Smooth muscle cell (in vitro differentiated cells): Measurements from ENCODE around the gene UBE3C. TPM values are rescaled to one million over a fixed set of nuclear protein-coding genes. Genes with fewer than 3 reads are reported as not detected.

ENCODE experiments used
- DNase-seq: peaks from one replicate; lab custom pipeline; 2025; ENCODE audit not compliant: unreplicated experiment; lab: John Stamatoyannopoulos, UW
- H2AFZ ChIP-seq: fragments of 200-600 bp; sonication (generic); 2 replicates; pipeline ENCODE4 v1.6.0; 2016; ENCODE audit warnings: antibody characterized with exemption, low read depth, mild to moderate bottlenecking
- H3F3A ChIP-seq: fragments of 200-600 bp; sonication (generic); 2 replicates; pipeline ENCODE4 v1.6.0; 2017; ENCODE audit warnings: antibody characterized with exemption, low read depth
- H3K27ac ChIP-seq: fragments of 200-600 bp; sonication (generic); 2 replicates; pipeline ENCODE4 v1.5.1; 2016; ENCODE audit warnings: low read depth, mild to moderate bottlenecking
- H3K27me3 ChIP-seq: fragments of 200-600 bp; sonication (generic); 2 replicates; pipeline ENCODE4 v1.6.1; 2016; ENCODE audit warnings: low read depth, mild to moderate bottlenecking
- H3K36me3 ChIP-seq: fragments of 200-600 bp; sonication (generic); 2 replicates; pipeline ENCODE4 v1.5.1; 2016; ENCODE audit warnings: low read depth
- H3K4me1 ChIP-seq: fragments of 200-600 bp; sonication (generic); 2 replicates; pipeline ENCODE4 v1.5.1; 2016; ENCODE audit warnings: low read depth
- H3K4me2 ChIP-seq: fragments of 200-600 bp; sonication (generic); 2 replicates; pipeline ENCODE4 v1.6.0; 2016; ENCODE audit warnings: mild to moderate bottlenecking
- H3K4me3 ChIP-seq: fragments of 200-600 bp; sonication (generic); 2 replicates; pipeline ENCODE4 v1.5.1; 2016; ENCODE audit warnings: mild to moderate bottlenecking
- H3K79me2 ChIP-seq: fragments of 200-600 bp; sonication (generic); 2 replicates; pipeline ENCODE4 v1.6.0; 2016; ENCODE audit warnings: low read depth, mild to moderate bottlenecking
- H3K9ac ChIP-seq: fragments of 200-600 bp; sonication (generic); 2 replicates; pipeline ENCODE4 v1.6.0; 2016; ENCODE audit warnings: low read depth
- H3K9me3 ChIP-seq: fragments of 200-600 bp; sonication (generic); replicated peaks from 2 replicates; pipeline ENCODE4 v1.5.1; 2016; ENCODE audit warnings: low read depth
- H4K20me1 ChIP-seq: fragments of 200-600 bp; sonication (generic); 2 replicates; pipeline ENCODE4 v1.6.0; 2016; ENCODE audit warnings: low read depth
- WGBS: methylation state at CpG from one replicate; pipeline ENCODE4 v1.1.7; 2016; ENCODE audit warnings: low lambda C conversion rate; 5-methylcytosine and 5-hydroxymethylcytosine counted together
- polyA plus RNA-seq: library from polyadenylated mRNA; unstranded; fragments of >200 nt; fragmentation: Nextera tagmentation; extraction: Ambion mirVana; gene quantifications from 2 replicates; pipeline ENCODE4 v1.2.1, GENCODE V29; 2016
- total RNA-seq: library from RNA; depleted of rRNA; stranded (reverse); fragments of >200 nt; gene quantifications from 2 replicates; pipeline ENCODE4 v1.2.3, GENCODE V29; 2014
- TF ChIP-seq, protein P1 (sequence below): fragments of 200-600 bp; sonication (generic); IDR thresholded peaks from 2 replicates; pipeline ENCODE4 v1.5.1; 2017; ENCODE audit warnings: borderline replicate concordance, mild to moderate bottlenecking, antibody characterized with exemption; ENCODE audit not compliant: insufficient read depth, poor library complexity, severe bottlenecking

The UBE3C gene
- total and polyA plus RNA-seq, 2 experiments from 2014 or later = 16.3 to 43.1 TPM

DNA sequence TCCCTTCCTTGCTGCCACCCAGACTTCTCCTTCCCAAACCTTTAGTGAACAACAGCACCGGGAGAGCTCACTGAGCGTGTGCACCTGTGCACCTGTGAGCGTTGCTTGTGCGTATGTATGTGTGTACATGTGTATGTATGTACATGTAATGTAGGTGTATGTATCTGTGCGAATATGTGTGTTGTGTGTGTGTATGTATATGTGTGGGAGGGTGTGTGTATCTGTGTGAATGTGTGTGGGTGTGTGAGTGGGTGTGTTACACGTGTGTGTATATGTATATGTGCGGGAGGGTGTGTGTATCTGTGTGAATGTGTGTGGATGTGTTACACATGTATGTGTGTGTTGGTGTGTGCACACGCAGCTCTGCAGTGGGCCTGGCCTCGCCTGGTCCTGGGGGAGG is 153.5 kb downstream of the UBE3C start:
- WGBS = 94% methylated on average over 9 of the region's 9 CpGs
- H2AFZ ChIP-seq = no peak overlapping the region
- H3K4me3 ChIP-seq = no peak overlapping the region
- no peaks in the 10 kb centered on the region for H3K36me3 ChIP-seq
- no peak overlapping the region for H3K9ac ChIP-seq
- H3F3A ChIP-seq = no peaks in the 10 kb centered on the region
- no peak overlapping the region for H3K27ac ChIP-seq
- H3K9me3 ChIP-seq = no peaks in the 10 kb centered on the region
- H3K4me1 ChIP-seq = no peaks in the 10 kb centered on the region
- DNase-seq = no peak
- H3K4me2 ChIP-seq = no peak overlapping the region
- H3K27me3 ChIP-seq = no peaks in the 10 kb centered on the region
- TF ChIP-seq, protein P1, sequence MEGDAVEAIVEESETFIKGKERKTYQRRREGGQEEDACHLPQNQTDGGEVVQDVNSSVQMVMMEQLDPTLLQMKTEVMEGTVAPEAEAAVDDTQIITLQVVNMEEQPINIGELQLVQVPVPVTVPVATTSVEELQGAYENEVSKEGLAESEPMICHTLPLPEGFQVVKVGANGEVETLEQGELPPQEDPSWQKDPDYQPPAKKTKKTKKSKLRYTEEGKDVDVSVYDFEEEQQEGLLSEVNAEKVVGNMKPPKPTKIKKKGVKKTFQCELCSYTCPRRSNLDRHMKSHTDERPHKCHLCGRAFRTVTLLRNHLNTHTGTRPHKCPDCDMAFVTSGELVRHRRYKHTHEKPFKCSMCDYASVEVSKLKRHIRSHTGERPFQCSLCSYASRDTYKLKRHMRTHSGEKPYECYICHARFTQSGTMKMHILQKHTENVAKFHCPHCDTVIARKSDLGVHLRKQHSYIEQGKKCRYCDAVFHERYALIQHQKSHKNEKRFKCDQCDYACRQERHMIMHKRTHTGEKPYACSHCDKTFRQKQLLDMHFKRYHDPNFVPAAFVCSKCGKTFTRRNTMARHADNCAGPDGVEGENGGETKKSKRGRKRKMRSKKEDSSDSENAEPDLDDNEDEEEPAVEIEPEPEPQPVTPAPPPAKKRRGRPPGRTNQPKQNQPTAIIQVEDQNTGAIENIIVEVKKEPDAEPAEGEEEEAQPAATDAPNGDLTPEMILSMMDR = no peak
- no peaks in the 10 kb centered on the region for H3K79me2 ChIP-seq
- H4K20me1 ChIP-seq = no peaks in the 10 kb centered on the region

DNA sequence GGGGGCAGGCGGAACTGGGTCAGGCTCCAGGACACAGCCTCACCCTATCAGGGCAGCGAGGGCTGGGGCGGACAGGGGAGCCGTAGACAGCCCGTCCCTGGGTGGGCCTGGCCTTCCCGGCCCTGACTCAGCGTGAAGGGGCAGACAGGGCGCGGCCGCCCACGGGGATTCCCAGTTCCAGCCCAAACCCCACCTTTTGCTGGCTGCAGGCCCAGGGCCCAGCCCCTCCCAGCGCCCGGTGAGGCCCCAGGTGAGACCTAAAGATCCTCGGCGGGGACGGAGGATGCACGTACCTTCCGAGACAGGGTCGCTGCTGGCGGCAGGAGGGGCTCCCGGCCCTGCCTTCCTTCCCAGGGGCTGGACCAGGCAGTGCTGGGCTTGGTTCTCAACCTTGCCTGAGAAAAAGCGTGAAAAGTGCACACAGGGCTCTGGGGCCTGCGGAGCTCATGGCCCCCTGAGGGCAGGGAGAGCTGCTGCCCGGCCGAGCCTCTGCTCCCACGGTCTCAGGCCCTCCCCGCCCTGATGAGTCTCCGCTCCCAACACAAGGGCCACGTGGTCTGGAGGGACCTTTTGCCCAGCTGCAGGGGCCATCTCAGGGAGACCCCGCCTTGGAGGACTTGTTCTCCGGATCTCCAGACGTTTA is 154.2 kb downstream of the UBE3C start:
- H3K9ac ChIP-seq = no peak overlapping the region
- H3K4me2 ChIP-seq = no peak overlapping the region

DNA sequence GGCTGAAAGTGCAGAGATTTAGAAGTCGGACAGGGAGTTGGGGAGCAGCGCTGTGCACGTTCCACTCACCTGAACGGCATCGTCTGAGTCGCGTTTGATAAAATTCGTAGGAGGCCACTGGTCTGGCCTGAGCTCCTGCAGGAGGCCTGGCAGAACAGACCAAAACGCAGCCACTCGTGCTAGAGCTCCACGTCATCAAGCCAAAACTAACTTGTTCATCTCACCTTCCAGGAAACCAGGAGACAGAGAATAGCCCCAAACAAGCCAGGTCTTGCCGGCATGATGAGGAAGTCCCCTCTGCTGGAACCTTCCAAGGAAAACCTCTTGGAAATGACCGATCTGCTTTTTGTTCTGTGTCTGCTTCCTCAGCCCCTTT is 154.7 kb downstream of the UBE3C start:
- Histone ChIP-seq H3K4me1 (no peaks in the 10 kb centered on the region), H3K79me2 (no peaks in the 10 kb centered on the region), H3K27ac (peak overlapping the region; percentile 34), H3K9me3 (no peaks in the 10 kb centered on the region), H3K4me2 (no peak overlapping the region), H2AFZ (no peak overlapping the region), H3K27me3 (no peaks in the 10 kb centered on the region), H3K4me3 (no peak overlapping the region), H3F3A (no peaks in the 10 kb centered on the region), H4K20me1 (no peaks in the 10 kb centered on the region), H3K36me3 (no peaks in the 10 kb centered on the region), H3K9ac (no peak overlapping the region)
- TF ChIP-seq, protein P1 = no peak
- 86% methylated on average over 13 of the region's 13 CpGs for WGBS
- no peak for DNase-seq

More for the DNA sequence above, 154.2 kb downstream of the UBE3C start:
- 63% methylated on average over 32 of the region's 32 CpGs for WGBS
- Histone ChIP-seq H3K79me2 (no peaks in the 10 kb centered on the region), H3K27ac (peak overlapping the region; percentile 34), H3K36me3 (no peaks in the 10 kb centered on the region), H3K9me3 (no peaks in the 10 kb centered on the region), H3F3A (no peaks in the 10 kb centered on the region), H3K27me3 (no peaks in the 10 kb centered on the region), H3K4me3 (no peak overlapping the region), H3K4me1 (no peaks in the 10 kb centered on the region), H4K20me1 (no peaks in the 10 kb centered on the region), H2AFZ (no peak overlapping the region)
- DNase-seq = no peak
- TF ChIP-seq, protein P1 = no peak

DNA sequence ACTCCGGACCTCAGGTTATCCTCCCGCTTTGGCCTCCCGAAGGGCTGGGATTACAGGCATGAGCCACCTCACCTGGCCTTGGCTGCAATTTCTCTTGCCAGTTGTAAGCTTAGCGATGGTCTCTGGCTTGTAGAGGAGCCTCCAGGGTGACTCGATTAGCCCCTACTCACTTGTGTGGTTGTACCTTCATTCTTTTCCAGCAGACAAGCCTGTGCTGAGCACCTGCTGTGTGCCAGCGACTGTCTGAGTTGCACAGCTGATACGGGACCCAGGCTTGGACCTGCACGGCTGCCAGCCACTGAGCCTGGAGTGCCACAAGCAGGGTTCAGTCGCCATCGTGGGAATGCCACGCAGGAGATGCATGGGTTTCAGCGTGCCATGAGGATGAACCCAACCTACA is 156.0 kb downstream of the UBE3C start:
- Histone ChIP-seq H3K27me3 (no peaks in the 10 kb centered on the region), H3K79me2 (no peaks in the 10 kb centered on the region), H3K9ac (no peak overlapping the region), H4K20me1 (no peaks in the 10 kb centered on the region), H3F3A (no peaks in the 10 kb centered on the region), H3K4me2 (no peak overlapping the region), H3K36me3 (no peaks in the 10 kb centered on the region), H3K9me3 (no peaks in the 10 kb centered on the region), H3K4me3 (no peak overlapping the region), H3K4me1 (no peaks in the 10 kb centered on the region), H2AFZ (no peak overlapping the region), H3K27ac (no peak overlapping the region)
- WGBS = 97% methylated on average over 12 of the region's 12 CpGs
- TF ChIP-seq, protein P1 = no peak
- DNase-seq = no peak
